AG09319 (cell line): ENCODE data around the gene DLG5.

Source experiments
- DNase-seq: peaks from one replicate; pipeline ENCODE4 v3.0.0-alpha.2; 2010; ENCODE audit warnings: low read depth; ENCODE audit errors: extremely low read depth
- TF ChIP-seq, protein P1 (sequence below): IDR thresholded peaks from 2 replicates; pipeline ENCODE4 v1.5.1; 2011; ENCODE audit warnings: low read depth, mild to moderate bottlenecking, inconsistent platforms, low read length, moderate library complexity

DLG5 gene

DNA sequence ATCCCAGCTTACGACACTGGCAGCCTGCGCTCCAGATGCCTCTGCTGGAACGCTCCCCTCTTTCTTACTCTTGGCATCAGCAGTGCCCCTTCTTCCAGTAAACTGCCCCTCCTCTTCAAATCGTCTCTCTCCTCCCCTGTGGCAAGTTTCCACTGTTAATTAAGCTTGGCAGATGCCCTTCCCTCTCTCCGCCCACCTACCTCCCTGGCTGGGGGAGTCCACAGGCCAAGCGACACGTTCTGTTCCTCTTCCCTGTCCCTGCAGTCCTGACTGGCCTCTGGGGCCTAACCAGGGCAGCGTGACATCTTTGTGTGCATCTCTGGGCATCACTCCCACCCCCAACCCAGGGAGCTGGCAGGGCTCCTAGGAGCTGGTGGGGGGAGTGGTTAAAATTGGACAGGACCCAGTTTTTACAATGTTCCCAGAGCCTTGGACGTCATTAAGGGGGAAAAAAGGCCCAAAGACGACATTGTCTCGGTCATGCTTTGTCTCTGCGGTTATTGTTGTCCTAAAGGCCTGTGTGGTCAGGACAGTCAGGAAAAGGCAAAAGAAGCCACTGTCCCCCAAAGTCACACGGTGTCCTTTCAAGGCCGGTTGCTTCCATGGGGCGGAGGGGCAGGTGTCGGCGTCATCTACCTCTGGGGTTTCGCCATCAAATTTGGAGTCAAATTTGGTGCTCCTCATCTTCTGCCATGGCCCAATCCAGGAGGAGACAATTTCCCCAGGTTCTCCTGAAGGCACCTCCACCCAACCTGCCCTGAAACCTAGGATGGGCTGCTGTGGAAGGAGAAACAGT is 54.2 kb downstream of the DLG5 start:
- TF ChIP-seq, protein P1, sequence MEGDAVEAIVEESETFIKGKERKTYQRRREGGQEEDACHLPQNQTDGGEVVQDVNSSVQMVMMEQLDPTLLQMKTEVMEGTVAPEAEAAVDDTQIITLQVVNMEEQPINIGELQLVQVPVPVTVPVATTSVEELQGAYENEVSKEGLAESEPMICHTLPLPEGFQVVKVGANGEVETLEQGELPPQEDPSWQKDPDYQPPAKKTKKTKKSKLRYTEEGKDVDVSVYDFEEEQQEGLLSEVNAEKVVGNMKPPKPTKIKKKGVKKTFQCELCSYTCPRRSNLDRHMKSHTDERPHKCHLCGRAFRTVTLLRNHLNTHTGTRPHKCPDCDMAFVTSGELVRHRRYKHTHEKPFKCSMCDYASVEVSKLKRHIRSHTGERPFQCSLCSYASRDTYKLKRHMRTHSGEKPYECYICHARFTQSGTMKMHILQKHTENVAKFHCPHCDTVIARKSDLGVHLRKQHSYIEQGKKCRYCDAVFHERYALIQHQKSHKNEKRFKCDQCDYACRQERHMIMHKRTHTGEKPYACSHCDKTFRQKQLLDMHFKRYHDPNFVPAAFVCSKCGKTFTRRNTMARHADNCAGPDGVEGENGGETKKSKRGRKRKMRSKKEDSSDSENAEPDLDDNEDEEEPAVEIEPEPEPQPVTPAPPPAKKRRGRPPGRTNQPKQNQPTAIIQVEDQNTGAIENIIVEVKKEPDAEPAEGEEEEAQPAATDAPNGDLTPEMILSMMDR = no peak
- DNase-seq = no peak

DNA sequence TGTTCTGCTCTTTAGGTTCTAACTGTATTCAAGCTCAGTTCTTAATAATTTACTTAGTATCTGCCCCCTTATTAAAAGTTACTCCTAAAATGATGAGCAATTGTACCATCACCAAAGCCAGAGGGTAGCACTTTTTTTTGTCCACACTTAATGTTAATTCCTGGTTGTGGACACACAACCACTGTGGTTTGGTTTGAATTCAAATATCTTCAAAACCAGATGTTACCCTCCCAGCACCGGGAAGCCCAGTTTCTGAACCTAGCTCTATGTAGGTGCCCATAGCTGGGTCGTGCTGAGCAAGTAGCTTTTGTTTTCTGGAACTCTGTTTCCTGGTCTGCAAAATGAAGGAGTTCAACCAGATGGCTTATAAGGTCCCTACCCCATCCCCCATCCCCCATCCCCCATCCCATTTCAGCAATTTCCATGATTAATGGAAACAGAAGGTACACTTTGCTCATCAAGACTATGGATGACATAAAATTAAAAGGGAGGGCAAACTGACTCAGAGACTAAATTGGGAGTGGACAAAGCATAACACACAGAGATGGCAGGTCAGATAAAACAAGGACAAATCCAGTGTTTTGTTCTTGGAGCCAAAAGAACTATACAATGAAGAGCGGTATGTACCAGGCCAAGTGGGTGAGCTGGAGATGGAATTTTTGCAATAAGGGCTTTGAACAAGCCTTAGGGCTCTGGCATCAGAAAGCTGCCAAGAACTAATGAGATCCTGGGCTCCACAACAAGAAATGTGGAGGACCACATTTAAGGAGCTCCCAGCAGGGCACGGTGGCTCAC is 56.7 kb downstream of the DLG5 start:
- TF ChIP-seq, protein P1 = no peak
- no peak for DNase-seq

DNA sequence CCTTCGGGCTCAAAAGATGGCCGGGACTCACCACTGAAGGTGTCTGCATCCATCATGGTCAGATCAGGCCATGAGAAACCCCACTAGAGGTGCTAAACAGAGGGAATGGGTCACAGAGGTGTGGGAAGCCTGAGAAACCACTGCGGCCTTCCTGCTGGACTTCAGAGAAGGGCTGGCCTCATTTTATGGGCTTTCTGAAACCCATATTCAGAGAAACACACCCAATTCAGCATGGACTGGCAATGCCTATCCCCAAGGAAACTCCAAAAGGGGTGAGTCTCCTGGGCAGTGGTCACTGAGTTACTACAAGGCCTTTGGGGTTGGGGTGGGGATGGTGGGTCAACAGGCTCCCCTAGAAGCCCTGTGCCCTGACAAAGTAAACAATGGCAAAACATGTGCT is 58.0 kb downstream of the DLG5 start:
- TF ChIP-seq, protein P1 = no peak
- no peak for DNase-seq

GRCh38 chr10:77867124-77867719 is 59.3 kb downstream of the DLG5 start:
- TF ChIP-seq, protein P1 = no peak
- no peak for DNase-seq

GRCh38 chr10:77866598-77866997 is 60.0 kb downstream of the DLG5 start:
- DNase-seq = no peak
- TF ChIP-seq, protein P1 = no peak

- TF ChIP-seq, protein P1 = no peak
- DNase-seq = no peak
Observed at GRCh38 chr10:77865580-77866324, 60.8 kb downstream of the DLG5 start.
